HG02588 (cell line): ENCODE data around the gene RHOB.
"Not testable (repeated sequence)": the region's sequence is repeated elsewhere in the genome, so short reads cannot be mapped to it uniquely, and the experiment has no call there.

Source experiments
- ATAC-seq: cut with Tn5 transposase; IDR thresholded peaks from one replicate; pipeline ENCODE4 v1.9.1; 2021; ENCODE audit warnings: mild to moderate bottlenecking, moderate library complexity; ENCODE audit not compliant: unreplicated experiment

RHOB gene

DNA sequence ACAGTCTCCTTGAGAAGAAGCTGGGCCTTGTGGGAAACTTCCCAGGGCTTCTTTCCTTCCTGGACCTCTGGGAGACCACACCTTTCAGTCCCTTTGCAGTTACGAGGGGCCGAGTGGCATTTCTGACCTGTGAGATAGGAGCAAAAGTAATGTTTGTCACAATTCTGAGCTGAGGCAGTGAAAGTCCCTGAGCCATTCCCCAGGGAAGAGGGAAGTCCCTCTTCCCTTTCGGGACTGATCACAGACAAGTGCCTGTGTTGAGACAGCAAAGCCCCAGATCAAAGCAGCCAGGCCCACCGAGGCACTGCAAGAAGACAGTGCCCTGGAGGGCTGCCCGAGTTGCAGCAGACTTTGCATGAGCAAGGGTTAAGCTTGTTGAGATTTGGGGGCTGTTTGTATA is 41.9 kb downstream of the RHOB start:
- no peak for ATAC-seq

DNA sequence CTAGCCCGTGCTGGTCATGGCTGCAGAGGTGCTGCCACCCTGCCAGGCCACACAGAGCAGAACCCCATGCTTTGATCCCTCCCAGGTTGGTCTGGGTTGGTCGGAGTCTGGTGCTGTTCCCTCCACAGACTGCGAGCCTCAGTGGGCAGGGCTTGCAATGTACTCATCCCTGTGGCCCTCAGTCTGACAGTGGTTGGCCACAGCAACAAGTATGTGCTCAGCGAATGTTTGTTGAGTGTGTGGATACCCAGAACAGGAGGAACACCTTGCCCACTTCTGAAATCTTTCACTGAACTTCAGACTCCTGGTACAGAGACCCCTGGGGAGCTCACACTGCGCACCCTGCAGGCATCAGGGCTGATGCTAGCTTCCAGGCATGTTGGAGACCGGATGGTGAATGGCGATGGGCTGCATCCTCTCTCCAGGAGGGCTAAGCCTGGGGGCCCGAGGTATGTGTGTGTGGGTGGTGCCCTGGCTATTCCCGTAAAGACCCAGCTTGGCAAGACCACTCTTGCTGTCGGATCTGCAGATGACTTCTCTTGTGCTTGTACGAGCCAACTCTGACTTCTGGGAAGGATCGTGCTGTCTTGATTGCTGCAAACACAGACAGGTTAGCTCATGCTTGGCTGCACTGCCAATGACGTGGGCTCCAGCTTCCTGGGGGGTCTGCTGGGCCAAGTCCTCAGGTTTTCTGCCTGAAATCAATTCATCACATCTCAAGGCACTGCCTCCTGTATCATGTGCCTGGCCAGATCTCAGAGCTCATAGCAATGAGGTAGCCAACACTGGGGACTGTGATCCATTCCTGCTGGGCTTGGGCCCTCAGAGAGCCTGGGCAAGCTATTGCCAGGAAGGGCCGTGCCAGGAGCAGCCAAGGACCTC is 43.7 kb downstream of the RHOB start:
- no peak for ATAC-seq

DNA sequence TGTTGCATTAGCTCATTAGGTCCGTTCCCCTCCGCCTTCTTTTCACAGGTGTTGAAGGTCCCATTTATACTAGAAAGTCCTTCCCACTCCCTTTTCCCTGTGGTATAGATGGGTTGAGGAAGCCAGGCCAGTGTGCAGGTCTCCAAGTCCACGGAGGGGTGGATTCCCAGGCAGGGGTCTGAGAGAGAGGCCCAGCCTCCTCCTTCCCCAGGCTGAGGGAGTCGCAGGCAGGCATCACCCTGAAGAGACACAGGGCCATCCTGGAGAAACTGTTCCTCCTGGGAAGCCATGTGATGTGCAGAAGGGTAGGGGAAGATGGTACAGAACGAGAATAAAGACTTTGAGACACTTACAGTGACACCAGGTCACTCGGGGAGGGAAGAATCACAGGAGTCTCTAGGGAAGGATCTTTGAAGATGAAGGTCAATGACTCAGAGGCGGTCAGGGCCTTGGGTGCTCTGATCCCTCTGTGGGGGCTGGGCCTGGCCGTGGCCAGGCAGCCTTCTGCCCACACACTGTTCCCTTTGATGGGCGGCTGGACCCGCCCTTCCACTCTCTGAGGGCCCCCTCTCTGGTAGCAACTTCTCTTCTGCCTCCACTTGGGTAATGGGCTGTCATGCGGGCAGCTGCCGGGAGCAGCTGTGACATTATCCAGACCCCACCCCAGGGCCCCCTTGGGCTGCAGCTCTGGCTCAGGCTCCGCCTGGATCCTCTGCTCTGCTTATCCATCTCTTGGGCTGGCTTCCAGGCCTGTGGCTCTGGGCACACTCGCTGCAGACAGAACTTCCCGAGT is 45.1 kb downstream of the RHOB start:
- no peak for ATAC-seq

DNA sequence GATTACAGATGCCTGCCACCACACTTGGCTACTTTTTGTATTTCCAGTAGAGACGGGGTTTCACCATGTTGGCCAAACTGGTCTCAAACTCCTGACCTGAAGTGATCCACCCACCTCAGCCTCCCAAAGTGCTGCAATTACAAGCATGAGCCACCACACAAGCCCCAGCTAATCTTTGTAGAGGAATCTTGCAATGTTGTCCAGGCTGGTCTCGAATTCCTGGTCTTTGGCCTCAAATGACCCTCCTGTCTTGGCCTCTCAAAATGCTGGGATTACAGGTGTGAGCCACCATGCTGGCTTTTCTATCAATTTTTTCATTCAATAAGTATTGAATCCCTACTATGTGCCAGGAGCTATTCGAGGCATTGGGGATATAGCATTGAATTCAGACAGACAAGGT is 46.2 kb downstream of the RHOB start:
- ATAC-seq: not testable (repeated sequence)

DNA sequence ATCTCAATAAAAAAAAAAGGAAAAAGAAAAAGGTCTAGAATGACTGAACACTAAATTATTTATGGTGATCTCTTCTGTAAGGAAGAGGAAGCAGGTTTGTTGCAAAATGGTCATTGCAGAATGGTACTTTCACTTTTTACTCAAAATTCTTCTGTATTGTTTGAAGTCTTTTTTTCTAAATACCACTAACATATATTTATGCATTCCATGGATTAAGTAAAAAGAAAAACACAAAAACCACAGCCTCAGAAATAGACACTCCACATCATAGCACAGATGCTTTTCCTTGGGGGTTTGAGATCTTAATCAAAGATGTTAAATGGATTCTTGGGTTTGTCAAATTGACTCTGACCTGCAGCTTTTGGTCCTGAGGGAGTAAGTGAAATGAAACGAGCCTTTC is 47.4 kb downstream of the RHOB start:
- no peak for ATAC-seq

DNA sequence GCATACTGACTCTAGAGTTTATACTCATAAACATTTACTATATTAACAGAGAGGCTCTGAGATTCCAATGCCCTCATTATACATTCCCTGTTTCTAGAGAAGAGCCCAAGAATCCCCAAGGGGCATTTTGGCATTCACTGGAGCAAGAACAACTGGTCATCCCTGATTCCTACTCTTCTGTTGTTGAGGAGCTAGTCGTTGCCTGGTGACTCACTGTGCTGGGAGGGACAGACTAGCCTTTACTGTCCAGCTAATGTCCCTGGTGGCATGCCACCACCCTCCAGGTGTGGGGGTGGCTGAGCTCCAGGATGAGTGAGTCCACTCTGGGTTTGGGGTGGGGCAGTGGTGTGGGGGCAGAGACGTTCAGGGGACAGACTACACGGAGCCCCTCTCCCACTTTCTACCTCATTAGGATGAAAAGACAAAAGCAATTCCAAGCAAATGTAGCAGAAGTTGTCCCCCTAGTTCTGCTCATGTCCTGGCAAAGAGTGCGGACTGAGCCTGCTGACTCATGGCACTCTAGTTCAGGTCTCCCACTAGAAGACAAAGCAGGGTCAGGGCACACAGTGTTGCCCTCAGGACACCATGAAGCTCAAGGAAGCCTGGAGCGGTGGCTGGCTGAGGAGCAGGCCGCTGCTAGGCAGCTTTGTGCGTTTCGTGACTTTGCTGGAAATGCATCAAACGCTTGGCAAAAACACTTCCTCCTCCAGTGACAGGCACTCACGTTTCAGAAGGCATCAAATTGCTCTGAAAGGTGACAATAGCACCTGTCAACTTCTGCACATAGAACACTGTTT is 49.4 kb downstream of the RHOB start:
- ATAC-seq: no peak

DNA sequence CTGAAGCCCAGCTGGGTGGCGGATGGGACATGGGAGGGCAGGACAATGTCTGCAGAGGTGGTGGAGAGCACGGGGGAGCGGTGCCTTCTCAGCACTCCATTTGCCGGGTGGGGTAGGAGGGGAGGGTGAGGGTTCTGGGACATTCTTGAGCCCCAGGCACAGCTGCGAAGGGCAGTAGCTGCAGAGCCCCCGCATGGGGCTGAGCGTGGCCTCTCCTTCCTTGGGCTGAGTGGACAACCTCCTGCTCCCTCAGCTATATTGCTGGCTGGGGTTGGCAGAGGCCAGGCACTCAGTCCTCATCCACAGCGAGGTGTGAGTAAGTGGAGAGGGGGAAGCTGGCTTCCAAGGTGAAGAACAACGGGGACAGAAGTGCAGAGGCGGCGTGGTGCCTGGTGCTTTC is 50.1 kb downstream of the RHOB start:
- no peak for ATAC-seq
